Right renal pelvis (tissue), 4 donors: Measurements from ENCODE around the gene KCTD15. TPM values are rescaled to one million over a fixed set of nuclear protein-coding genes. Genes with fewer than 3 reads are reported as not detected.

ENCODE experiments used
- DNase-seq, 4 donors: peaks; one replicate each; pipeline ENCODE4 v3.0.0-alpha.2; 2013; ENCODE audit warnings: low read depth in 4 of 4, low spot score in 3 of 4, missing footprints in 1 of 4
- polyA plus RNA-seq, 4 donors: library from polyadenylated mRNA; unstranded; fragments of 120-200 nt; gene quantifications; one replicate each; pipeline ENCODE4 v1.2.1, GENCODE V29; 2013; ENCODE audit not compliant: insufficient read length in 4 of 4

Gene KCTD15
- polyA plus RNA-seq, 4 donors = 47.0 to 67.6 (median 47.8) TPM

DNA sequence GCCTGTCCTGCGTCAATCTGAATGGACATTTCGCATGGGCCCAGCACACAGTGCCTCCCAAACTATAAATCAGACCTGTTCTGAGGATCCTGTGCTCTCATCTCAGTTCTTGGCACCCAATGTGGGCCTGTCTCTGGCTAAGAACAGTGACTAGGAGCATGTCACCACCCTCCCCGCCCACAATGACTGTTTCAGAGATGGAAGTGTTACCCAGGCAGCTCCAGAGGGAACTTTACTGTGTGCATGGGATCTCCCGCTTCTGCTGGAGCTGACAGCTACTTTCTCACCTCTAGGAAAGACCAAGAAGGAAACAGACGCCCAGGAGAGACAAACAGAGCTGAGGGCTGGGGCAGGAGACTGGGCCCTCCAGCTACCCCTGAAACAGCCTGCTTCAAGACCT, 45.0 kb downstream of the KCTD15 start:
- no peak for DNase-seq

DNA sequence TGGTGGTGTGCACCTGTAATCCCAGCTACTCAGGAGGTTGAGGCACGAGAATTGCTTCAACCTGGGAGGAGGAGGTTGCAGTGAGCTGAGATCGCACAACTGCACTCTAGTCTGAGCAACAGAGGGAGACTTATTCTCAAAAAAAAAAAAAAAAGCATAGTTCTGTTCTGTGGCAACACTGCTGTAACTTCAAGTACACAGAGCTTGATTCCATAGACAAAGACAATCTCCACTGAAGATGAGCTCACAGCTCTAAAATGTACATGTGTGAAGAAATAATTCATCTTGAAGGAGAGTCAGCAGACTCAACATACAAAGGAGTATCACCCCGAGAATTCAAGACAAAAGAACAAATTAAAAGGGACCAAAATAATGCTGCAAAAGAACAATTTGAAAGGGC, 47.8 kb downstream of the KCTD15 start:
- no peak for DNase-seq

DNA sequence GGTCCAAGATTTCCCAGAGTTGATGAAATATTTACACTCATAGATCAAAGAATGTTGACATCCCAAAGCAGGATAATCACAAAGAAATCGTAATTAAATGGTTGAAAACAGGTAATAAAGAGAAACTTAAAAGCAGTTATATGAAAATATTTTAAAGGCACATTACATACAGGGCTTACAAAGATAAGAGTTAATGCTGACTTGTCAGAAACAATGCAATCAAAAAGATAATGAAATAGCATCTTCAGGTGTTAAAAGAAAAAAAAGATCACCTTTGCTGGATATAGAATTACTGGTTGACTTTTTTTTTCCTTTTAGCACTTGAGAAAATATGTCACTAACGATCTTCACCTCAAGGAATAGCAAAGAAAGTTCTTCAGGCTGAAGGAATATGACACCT, 48.8 kb downstream of the KCTD15 start:
- DNase-seq = no peak

DNA sequence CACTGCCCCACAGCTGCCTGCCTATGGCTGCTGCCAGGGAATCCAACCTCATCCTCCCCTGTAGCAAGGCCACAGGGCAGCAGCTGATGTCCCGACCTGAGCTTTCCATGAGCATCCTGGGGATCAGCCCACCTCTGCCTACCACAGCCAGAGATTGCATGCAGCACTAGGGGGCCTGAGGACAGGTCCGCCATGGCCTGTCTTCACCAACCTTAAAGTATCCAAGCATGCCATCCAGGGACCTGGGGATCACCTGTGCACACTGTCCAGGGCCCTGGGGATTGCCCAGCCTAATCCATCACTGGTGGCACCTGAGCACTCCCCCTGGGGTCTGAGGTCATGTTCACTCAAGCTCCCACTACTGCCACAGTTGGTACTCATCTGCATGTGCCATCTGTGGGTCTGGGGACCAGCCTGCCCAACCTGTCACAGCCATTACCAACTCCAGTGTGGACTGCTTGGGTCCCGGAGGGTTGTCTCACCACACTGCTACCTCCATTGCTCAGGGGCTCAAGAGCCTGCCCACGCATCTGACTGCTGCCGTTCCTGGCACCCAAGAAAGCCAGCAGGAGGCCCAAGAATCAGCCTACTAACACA, 53.0 kb downstream of the KCTD15 start:
- DNase-seq = no peak

DNA sequence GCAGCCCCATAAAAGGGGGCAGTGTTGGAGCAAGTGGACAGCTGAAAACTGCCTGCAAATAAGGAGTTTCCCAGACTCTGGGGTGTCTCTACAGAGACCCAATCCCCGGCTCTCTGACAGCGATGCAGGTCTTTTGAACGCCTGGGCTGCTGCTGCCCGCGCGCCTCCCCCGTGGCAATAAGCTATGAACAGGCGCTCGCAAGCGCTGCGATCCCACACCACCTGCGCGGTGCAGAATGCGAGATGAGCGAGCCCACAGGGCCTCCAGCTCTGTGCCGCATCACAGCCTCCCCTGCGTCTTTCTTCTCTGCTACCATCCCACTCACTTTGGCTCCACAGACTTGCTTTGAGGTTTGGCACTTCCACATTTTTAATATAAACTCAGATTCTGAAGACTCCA, 62.3 kb downstream of the KCTD15 start:
- no peak for DNase-seq

DNA sequence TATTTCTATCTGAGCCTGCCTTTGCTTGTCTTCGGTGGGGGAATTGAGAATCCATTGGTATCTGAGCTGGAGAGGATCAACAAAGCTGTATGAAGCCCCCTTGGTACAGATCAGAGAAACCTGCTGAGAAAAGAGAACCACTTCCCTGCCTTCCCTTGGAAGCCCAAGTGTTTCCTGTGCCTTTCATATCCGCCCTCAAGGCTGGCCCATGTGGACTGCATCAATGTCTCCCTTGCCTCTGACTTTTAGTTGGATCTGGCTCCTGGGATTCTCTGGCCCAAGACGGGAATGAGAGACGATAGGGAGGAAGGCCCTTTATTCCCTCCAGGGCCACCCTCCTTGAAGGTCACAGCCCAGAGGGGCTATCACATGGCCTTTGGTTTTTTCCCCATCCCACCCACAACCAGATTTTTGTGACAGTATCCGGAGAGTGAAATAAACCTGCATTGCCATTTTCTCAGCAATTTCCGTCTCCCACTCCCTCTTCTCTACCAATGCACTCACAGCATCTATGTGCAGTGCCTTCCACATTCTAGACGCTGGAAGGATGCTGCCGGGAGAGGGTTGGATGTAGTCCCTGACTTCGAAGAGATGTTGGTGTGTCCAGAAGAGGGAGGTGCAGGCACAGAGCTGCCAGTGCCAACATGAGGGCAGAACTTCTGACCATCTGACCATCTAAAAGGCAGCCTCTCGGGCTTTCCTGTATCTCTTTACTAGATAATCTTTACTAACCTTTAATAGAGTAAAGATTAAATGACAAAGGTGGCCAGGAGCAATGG, 63.8 kb downstream of the KCTD15 start:
- DNase-seq = no peak

DNA sequence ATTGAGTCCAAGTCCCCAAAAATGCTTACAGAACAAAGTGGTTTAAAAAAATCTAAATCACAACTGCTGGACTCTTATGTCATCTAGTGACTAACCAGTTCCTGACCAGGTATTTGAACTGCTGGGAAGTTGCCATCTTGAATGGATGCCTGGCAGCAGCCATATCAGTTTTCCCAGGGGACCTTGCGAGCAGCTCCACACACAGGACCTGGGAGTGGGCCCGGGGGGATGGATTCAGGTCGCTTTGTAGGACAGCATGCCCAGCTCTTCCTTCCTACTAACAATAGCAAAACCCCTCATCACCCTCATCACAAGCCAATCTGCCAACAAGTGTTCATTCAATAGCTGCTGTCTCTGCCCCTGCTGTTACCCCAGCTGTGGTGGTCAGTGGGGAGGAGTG, 65.3 kb downstream of the KCTD15 start:
- DNase-seq = no peak

DNA sequence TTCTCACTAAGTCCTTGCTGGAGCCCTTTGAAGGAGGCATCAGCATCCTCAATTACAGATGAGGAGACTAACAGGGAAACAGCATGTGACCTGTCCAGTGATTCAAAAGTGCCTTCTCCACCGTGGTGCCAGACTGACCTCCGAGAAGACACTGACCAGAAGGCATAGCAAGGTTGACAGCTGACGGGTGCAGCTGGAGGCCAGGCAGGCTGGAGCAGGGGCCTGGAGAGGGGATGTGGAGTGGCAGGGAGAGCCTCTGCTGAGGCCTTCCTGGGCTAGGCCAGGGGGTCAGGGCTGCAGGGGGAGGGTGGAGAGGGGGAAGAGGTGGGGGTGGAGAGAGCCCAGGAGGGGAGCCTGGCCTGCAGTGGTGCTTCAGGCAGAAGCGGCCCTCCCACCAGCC, 66.3 kb downstream of the KCTD15 start:
- no peak for DNase-seq

DNA sequence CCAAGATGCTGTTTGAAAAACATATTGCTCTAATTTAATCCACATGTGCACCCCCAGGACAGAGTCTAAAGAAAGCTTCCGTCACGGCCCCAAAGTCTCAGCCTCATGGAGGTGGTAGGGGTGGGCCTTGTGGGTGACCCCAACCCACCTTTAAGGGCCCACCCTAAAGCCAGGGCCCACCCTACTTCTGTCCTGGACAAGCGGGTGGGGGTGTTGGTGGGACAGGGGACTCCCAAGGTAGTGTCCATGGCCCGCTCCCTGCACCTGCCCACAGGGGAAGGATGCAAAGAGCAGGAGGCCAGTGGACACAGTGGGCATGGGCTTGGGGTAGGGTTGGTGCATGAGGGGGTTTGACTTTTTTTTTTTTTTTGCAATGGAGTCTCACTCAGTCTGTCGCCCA, 66.8 kb downstream of the KCTD15 start:
- DNase-seq = no peak

DNA sequence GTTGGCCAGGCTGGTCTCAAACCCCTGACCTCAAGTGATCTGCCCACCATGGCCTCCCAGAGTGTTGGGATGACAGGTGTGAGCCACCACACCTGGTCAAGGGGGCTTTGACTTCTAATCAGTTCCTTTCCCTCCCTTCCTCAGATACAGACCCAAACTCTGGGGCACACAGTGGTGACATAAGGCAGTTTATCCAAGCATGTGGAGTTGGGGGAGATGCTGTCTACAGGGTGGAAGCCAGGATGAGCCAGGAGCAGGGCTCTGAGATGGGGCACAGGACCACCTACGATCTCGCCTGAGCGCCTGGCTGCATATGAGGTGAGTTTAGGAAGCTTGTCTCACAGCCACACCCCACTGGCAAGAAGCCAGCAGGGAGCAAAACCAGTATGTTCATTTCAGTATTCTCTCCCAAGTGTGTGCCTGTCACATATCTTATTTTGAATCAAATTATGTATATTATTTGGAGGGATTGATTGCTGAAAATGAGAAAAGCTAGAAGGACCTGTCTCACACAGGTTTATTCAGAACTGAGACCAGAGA, 67.7 kb downstream of the KCTD15 start:
- no peak for DNase-seq

DNA sequence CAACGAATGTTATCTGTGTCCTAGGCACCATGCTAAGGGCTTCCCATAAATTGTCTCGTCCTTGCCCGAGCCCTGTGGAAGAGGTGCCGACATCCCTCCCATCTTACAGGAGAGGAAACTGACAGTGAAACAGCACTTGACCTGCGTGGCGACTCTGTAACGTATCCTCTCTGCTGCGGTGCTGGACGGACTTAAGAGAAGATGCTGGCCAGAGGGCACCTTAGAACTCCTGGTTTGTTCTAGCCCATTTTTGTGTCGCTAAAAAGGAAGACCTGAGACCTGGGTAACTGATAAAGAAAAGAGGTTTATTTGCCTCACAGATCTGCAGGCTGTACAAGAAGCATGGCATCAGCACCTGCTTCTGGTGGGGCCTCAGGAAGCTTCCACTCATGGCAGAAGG, 68.6 kb downstream of the KCTD15 start:
- DNase-seq = no peak

Other genes starting within 250 kb of the KCTD15 start
- under 1 TPM; 0.13 to 0.45 (median 0.29) TPM for gene CHST8, start 174.9 kb upstream of the KCTD15 start, polyA plus RNA-seq